Activated naive CD8-positive, alpha-beta T cell treated with anti-CD3 and anti-CD28 coated beads for 36 hours (primary cell): ENCODE measurements around the gene OR1J2. TPM values are rescaled to one million over a fixed set of nuclear protein-coding genes. Genes with fewer than 3 reads are reported as not detected.
"Not testable (repeated sequence)": the region's sequence is repeated elsewhere in the genome, so short reads cannot be mapped to it uniquely, and the experiment has no call there.

Experiments used
- DNase-seq: peaks from one replicate; pipeline ENCODE4 v3.0.0; 2021
- H3K27ac Mint-ChIP-seq: one replicate; pipeline ENCODE4 v1.8.0; 2022; ENCODE audit warnings: mild to moderate bottlenecking, moderate library complexity, mixed read lengths
- H3K27me3 Mint-ChIP-seq: one replicate; pipeline ENCODE4 v1.8.0; 2022; ENCODE audit warnings: mild to moderate bottlenecking, mixed read lengths
- H3K36me3 Mint-ChIP-seq: one replicate; pipeline ENCODE4 v1.8.0; 2021; ENCODE audit warnings: mild to moderate bottlenecking, mixed read lengths
- H3K4me1 Mint-ChIP-seq: one replicate; pipeline ENCODE4 v1.8.0; 2021; ENCODE audit warnings: mixed read lengths
- H3K4me3 Mint-ChIP-seq: one replicate; pipeline ENCODE4 v1.8.0; 2022; ENCODE audit warnings: mild to moderate bottlenecking, moderate library complexity, mixed read lengths
- H3K9me3 Mint-ChIP-seq: one replicate; pipeline ENCODE4 v1.8.0; 2022; ENCODE audit warnings: mixed read lengths
- total RNA-seq, 2 experiments: library from RNA; stranded (reverse); gene quantifications; one replicate each; pipeline ENCODE4 v1.2.3, GENCODE V29; 2021

The OR1J2 gene
- total RNA-seq, 2 experiments from 2014 or later: 0.23 TPM; not detected in 1

DNA sequence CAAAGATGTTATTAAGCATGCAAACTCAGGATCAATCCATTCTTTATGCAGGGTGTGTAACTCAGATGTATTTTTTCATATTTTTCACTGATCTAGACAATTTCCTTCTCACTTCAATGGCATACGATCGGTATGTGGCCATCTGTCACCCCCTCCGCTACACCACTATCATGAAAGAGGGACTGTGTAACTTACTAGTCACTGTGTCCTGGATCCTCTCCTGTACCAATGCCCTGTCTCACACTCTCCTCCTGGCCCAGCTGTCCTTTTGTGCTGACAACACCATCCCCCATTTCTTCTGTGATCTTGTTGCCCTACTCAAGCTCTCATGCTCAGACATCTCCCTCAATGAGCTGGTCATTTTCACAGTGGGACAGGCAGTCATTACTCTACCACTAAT, 8.8 kb downstream of the OR1J2 start:
- DNase-seq: no peak
- Mint-ChIP-seq H3K36me3 (no peaks in the 10 kb centered on the region), H3K9me3 (no peaks in the 10 kb centered on the region), H3K4me1 (no peaks in the 10 kb centered on the region), H3K27me3 (peaks cover 3% of the 10 kb centered on the region), H3K4me3 (no peak overlapping the region), H3K27ac (no peak overlapping the region)

DNA sequence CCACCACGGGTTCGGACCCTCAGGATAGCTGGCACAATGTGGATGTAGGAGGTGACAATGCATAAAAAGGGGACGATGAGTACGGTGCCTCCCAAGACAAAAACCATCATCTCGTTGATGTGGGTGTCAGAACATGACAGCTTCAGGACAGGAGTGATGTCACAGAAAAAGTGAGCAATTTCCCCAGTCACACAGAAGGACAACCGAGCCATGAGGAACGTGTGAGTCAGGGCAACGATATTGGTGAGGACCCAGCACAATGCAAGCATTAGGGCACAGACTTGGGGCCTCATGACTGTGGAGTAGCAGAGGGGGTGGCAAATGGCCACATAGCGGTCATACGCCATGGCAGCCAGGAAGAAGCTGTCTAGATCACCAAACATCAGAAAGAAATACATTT, 16.0 kb downstream of the OR1J2 start:
- H3K9me3 Mint-ChIP-seq: no peaks in the 10 kb centered on the region
- H3K27ac Mint-ChIP-seq: no peak overlapping the region
- no peak overlapping the region for H3K4me3 Mint-ChIP-seq
- H3K36me3 Mint-ChIP-seq: no peaks in the 10 kb centered on the region
- peaks cover 3% of the 10 kb centered on the region for H3K27me3 Mint-ChIP-seq
- DNase-seq: peak; percentile 5
- peaks cover 3% of the 10 kb centered on the region for H3K4me1 Mint-ChIP-seq

DNA sequence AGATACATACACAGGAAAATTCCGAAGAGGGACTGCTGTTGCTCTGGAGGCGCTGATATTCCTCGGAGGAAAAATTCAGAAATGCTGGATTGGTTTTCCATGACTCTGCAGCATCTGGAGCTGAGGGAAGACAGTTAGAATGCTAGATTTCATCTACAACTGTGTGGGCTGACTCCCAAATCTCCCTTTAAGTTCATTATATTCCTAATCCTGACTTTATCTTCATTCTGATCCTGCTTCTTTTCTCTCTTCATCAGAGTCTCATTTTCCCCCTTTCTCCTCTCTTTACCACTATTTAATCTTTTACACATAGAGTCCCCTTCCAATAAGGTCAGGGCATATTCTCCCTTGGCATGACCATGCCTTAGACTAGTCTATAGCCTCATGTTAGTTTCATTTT, 16.6 kb downstream of the OR1J2 start, which contains the start of gene OR1N1:
Gene OR1N1, minus strand, starts transcription at position 101 of the 400 bp plus-strand sequence. Its CDS starts 0 bp downstream, at position 101.
- Mint-ChIP-seq H3K36me3 (no peaks in the 10 kb centered on the region), H3K4me1 (peaks cover 3% of the 10 kb centered on the region)

DNA sequence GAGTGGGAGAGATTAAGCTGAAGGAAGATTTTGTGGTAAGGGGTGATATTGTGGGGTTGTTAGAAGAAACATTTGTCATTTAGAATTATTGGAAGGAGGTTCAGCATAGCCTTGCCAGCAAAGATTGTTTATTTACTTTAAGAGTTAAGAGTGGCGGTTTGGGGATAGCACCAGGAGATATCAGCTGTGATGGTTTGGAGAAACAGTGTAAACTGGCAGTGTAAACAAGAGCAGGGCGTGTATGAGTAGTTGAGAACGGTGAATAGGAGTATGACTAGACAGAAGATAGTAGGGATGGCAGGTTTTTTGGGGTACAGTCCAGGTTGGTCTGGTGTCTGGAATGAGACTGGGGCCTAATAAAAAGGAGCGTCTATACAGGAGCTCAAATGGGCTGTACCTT, 20.6 kb downstream of the OR1J2 start:
- H3K4me3 Mint-ChIP-seq, H3K27me3 Mint-ChIP-seq, H3K9me3 Mint-ChIP-seq, H3K27ac Mint-ChIP-seq, H3K4me1 Mint-ChIP-seq, H3K36me3 Mint-ChIP-seq, DNase-seq: not testable (repeated sequence)

More for the DNA sequence above, 16.6 kb downstream of the OR1J2 start, which contains the start of gene OR1N1:
- no peak for DNase-seq
- H3K9me3 Mint-ChIP-seq: no peaks in the 10 kb centered on the region
- peaks cover 3% of the 10 kb centered on the region for H3K27me3 Mint-ChIP-seq
- no peak within 1 kb of the TSS for H3K4me3 Mint-ChIP-seq
- no peak within 1 kb of the TSS for H3K27ac Mint-ChIP-seq

DNA sequence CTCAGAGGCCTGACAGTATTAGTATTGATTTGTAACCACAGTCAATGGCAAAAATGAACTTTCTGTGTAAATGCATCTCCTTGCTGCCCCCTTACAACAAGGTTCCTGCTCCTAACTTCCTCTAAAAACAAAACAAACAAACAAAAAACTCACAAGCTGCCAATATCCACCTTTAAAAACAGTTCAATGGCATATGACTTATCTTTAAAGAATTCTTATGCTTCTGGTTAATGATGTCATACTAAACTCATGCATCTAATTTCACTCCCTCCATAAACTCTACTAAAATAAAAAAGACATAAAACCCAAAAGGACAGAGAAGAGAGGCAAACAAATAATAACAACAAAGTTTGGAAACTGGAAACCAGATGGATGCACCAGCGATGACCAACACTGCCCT, 25.5 kb downstream of the OR1J2 start:
- H3K4me1 Mint-ChIP-seq: no peaks in the 10 kb centered on the region
- no peak overlapping the region for H3K4me3 Mint-ChIP-seq
- DNase-seq: no peak
- no peak overlapping the region for H3K27ac Mint-ChIP-seq
- H3K9me3 Mint-ChIP-seq: peaks cover 3% of the 10 kb centered on the region
- peaks cover 4% of the 10 kb centered on the region for H3K36me3 Mint-ChIP-seq
- H3K27me3 Mint-ChIP-seq: no peaks in the 10 kb centered on the region

DNA sequence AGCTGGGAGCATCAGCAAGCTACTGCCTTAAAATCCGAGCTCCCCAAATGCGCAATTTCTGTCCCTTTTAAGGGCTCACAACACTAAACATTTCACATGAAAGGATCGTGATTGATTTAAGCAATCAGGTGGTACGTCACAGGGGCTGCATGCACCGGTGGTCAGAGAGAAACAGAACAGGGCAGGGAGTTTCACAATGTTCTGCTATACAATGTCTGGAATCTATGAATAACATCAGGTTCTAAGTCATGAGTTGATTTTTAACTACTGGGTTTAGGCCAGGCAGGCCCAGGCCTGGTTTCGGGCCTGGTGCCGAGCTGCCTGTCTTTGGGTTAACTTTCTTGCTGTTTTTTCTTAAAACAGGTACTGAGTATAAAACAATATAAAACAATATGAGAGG, 26.5 kb downstream of the OR1J2 start:
- H3K9me3 Mint-ChIP-seq, DNase-seq, H3K27ac Mint-ChIP-seq, H3K36me3 Mint-ChIP-seq, H3K27me3 Mint-ChIP-seq, H3K4me1 Mint-ChIP-seq, H3K4me3 Mint-ChIP-seq: not testable (repeated sequence)

DNA sequence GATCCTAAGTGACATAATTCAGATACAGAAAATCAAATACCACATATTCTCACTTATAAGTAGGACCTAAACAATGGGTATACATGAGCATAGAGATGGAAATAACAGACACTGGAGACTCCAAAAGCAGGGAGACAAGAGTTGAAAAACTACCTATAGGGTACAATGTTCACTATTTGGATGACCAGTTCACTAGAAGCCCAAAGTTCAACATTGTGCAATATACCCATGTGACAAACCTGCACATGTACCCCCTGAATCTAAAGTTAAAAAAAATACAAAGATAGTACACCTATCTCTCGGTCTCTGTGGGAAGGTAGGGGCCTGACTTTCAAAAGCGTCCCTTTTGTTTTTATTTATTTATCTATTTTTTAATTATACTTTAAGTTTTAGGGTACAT, 28.2 kb downstream of the OR1J2 start:
- Mint-ChIP-seq H3K4me3 (no peak overlapping the region), H3K27ac (no peak overlapping the region), H3K27me3 (no peaks in the 10 kb centered on the region), H3K9me3 (peaks cover 3% of the 10 kb centered on the region), H3K36me3 (peaks cover 4% of the 10 kb centered on the region), H3K4me1 (no peaks in the 10 kb centered on the region)
- no peak for DNase-seq

DNA sequence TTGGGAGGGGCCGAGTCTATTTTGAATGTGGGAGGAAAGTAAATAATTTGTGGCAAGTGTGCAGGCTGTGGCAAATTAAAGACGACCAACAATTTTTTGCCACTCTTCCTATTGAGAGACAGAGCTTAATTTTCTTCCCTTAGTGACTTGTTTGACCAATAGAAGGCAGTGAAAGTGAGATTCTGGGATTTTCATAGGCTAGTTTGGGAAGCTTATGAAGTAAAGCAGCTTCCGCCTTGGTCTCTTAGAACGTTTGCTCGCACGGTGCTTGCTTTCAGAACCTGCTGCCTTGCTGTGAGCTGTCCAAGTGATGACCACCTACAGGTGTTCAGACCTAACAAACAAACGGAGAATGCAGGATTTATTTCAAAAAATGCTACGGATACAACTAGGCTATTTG, 35.6 kb downstream of the OR1J2 start:
- Mint-ChIP-seq H3K9me3 (peaks cover 7% of the 10 kb centered on the region), H3K27ac (no peak overlapping the region), H3K4me1 (no peaks in the 10 kb centered on the region), H3K27me3 (peaks cover 7% of the 10 kb centered on the region), H3K36me3 (peaks cover 7% of the 10 kb centered on the region), H3K4me3 (no peak overlapping the region)
- no peak for DNase-seq

DNA sequence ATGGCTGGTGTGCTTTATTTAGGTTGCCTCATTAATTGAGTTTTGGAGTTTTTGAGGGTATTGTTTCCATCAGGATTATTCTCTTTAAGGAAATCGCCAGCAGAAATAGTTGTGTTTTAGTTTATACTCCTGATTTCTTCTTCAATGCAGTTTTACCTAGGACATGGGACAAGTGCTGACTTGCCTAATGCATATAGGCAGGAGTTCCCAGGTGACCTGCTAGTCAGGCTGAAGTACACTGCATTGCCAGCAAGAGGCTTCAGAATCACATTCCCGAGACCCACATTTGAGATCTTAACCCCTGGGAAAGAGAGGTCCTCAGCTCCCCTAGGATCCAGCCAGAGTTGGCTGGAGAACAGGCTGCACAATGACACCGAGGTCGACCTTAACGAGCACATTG, 40.8 kb downstream of the OR1J2 start:
- H3K27ac Mint-ChIP-seq: no peak overlapping the region
- peaks cover 7% of the 10 kb centered on the region for H3K9me3 Mint-ChIP-seq
- H3K4me3 Mint-ChIP-seq: no peak overlapping the region
- H3K36me3 Mint-ChIP-seq: peaks cover 7% of the 10 kb centered on the region
- H3K27me3 Mint-ChIP-seq: peaks cover 3% of the 10 kb centered on the region
- no peak for DNase-seq
- no peaks in the 10 kb centered on the region for H3K4me1 Mint-ChIP-seq

DNA sequence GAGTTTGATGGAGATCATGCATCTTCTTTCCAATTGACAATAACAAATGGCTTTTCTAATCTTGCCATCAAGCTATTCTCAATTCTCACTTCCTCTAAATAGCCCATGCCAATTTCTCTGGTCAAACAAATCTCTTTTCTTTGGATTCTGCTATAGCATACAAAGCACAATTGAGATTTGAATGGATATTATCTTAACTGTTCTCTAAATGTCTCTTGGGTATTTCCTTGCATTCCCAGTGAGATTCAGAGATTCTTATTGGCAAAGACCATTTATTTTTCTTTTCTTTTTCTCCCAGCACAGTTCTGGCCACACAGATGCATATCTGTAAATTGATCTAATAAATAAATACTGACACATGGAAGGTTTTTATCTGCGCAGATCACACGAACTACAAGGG, 42.2 kb downstream of the OR1J2 start, which contains the start of gene OR1N2:
Gene OR1N2, plus strand, starts transcription at position 301 of the 400 bp plus-strand sequence. CDS start 100 bp downstream, outside the sequence.
- no peaks in the 10 kb centered on the region for H3K4me1 Mint-ChIP-seq
- no peak for DNase-seq
- peaks cover 7% of the 10 kb centered on the region for H3K36me3 Mint-ChIP-seq
- H3K4me3 Mint-ChIP-seq: no peak within 1 kb of the TSS
- no peak within 1 kb of the TSS for H3K27ac Mint-ChIP-seq
- peaks cover 3% of the 10 kb centered on the region for H3K27me3 Mint-ChIP-seq
- peaks cover 7% of the 10 kb centered on the region for H3K9me3 Mint-ChIP-seq

Other genes starting within 250 kb of the OR1J2 start
- gene RBM18, start 246.0 kb upstream of the OR1J2 start, total RNA-seq: 10 to 100 TPM; 35.1 to 35.5 TPM
- gene MRRF, start 245.9 kb upstream of the OR1J2 start, total RNA-seq: 10 to 100 TPM; 76.9 to 84.0 TPM
- gene PTGS1, start 139.8 kb upstream of the OR1J2 start, total RNA-seq: under 1 TPM; 0.47 to 0.62 TPM
- not detected for gene OR1J1, start 32.9 kb upstream of the OR1J2 start, total RNA-seq
- not detected for gene OR1J4, start 8.3 kb downstream of the OR1J2 start, total RNA-seq
- gene OR1N1, start 16.5 kb downstream of the OR1J2 start, total RNA-seq: not detected
- not detected for gene OR1N2, start 42.3 kb downstream of the OR1J2 start, total RNA-seq
- not detected for gene OR1L8, start 72.6 kb downstream of the OR1J2 start, total RNA-seq
- not detected for gene OR1Q1, start 103.9 kb downstream of the OR1J2 start, total RNA-seq
- gene OR1B1, start 146.8 kb downstream of the OR1J2 start, total RNA-seq: not detected
- gene OR1L1, start 150.9 kb downstream of the OR1J2 start, total RNA-seq: not detected
- gene OR1L3, start 164.3 kb downstream of the OR1J2 start, total RNA-seq: not detected
- gene OR1L4, start 213.2 kb downstream of the OR1J2 start, total RNA-seq: not detected
- not detected for gene OR1L6, start 231.5 kb downstream of the OR1J2 start, total RNA-seq